GM15510 (cell line): ENCODE results near the gene GNA12.

Source experiments
- POLR2A ChIP-seq: IDR thresholded peaks from 3 replicates; pipeline ENCODE4 v1.6.1; 2011; ENCODE audit warnings: borderline replicate concordance; ENCODE audit not compliant: insufficient read length; ENCODE audit errors: extremely low read depth

The GNA12 gene

DNA sequence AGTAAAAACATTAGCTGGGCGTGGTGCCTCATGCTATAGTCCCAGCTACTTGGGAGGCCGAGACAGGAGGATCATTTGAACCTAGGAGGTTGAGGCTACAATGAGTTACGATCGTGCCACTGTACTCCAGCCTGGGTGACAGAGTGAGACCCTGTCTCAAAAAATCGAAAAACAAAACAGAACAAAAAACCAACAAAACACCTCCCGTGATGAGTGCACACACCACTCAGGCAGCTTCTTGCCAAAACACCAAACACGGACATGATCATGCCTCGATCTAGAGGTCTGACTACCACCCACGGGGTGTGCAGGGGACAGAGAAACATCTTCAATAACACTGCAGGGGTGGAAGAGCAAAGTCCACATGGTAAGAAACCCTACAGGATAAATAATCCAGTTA lies 111.7 kb downstream of the GNA12 start:
- TF ChIP-seq POLR2A = no peak

DNA sequence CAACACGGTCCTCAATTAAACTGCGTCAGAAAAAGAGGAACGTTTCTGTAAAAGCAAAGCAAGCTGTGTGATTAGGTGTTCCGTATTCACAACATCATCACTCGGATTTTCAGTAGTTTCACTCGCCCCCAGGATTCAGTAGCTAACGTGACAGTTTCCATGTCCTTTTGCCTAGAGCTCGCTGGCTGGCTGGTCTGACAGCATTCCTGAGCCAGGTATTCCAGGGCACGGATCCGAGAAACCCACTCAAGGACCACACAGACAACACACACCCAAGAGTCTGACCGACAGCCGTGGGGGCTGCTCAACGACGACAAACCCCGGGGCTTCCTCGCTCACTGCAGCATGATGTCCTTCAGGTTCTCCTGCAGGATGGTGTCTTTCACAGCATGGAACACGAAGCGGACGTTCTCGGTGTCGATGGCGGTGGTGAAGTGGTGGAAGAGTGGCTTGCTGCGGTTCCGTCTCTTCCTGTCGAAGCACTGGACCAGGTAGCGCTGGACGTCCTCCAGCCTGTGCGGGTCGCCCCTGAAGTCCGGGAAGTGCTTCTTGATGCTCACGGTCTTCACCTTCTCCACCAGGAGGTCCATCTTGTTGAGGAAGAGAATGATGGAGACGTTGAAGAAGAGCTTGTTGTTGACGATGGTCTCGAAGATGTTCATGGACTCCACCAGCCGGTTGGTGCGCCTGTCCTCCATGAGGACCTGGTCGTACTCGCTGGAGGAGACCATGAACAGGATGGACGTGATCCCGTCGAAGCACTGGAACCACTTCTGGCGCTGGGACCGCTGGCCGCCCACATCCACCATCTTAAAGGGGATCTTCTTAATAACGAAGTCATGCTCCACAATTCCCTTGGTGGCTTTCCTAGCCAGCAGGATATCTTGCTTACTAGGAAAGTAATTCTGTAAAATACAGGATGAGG lies 113.0 kb downstream of the GNA12 start:
- no peak for TF ChIP-seq POLR2A

DNA sequence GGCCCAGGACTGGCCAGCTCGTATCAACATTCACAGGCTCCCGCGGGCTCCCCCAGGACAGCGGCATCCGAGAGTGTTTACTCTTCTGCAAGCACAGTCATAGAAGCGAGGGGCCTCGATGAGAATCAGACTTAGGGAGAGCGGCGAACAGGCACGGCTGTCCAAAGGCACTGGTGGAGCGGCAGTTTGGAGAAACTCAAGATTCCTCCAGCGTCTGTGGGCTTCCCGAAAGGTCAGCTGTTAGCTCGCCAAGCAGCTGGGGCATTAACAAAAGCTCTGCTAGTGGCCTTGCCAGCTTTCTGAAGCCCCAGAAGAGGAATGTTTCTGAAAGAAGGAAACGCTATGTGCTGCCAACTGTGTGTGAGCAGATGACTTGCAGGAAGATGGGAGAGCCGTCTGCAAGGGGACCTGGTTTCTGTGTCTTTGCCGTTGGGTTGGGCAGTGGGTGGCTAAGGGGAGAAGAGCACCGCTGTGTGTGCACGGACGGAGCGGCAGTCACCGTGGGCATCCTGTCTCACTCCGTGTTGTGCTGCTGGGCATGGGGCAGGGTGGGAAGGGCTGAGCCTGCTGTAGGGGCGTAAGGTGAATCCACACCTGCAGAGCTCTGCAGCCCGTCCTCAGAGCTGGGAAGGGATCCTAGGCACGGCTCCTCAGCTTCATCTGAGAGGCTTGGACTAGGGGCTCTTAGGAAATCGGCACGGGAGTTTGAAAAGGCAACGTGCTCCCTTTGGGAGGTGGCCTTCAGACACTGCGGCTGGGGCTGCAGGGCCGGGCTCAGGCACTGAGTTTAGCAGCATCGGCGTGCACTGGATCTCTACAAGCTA lies 114.0 kb downstream of the GNA12 start:
- no peak for TF ChIP-seq POLR2A

DNA sequence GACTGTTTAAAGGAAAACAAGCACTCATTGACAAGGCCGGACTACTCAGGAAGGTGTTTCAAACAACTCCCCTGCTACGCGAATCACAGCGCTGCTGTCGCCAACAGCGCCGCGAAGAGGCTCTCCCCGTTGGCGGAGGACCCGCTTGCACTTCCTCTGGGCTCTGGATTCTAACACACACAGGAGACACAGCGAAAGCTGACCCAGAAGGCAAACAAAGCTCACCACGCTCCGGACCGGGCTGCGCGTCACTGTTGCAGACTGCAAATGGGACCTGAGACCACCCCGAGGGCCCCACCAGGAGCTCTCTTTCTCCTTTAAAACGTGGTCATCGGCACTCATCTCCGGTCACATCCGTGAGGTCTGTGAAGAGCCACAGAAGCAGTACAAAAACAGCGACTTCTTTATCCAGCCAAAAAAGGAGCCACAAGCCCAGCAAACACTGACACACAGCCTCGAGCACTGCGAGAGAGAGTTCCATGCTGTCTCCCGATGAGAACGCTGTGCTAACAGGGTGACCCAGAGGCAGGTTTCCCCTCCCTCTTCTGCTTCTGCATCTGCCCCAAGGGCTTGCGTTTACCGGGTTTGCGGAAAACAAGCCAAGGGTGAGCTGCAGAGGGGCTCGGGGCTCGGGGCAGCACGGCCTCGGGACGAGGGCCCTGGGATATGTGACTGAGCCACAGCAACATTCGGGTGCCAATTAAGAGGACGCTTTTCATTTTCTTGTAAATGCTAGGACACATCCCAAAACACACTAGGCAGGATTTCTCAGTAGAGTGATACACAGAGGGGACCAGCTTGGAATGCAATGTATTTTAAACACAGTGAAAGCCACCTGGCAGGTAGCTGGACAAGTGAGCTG lies 114.8 kb downstream of the GNA12 start:
- TF ChIP-seq POLR2A = no peak

DNA sequence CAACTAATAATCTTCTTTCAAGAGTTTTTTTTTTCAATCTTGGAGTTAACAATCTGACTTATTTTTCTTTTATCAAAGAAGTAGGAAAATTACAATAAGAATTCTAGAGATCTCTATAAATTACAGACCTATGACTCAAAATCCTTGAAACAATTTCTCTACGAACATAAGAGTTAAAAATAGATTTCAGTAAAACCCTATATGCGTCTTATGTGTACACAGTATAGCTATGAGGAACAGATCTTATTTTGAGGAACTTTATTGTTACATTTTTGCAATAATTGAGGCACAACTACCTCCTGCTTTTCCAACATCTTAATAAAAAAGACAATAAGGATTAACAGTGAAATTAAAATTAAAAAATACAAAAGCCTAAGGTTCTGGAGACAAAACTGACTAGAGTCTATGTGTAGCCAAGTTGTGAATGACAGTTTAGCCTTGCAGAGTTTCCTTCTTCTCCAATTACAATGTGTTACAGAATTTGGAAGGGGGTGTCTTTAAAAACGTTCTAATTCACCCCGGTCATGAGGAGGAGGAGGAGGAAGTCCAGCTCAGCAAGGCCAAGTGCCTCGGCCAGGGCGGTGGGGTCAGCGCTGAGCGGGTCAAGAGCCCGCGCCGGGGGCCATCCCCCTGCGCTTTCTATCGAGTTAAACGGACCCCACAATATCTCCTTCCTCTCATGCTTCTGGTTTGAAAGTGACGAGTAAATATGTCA lies 115.6 kb downstream of the GNA12 start:
- no peak for TF ChIP-seq POLR2A

DNA sequence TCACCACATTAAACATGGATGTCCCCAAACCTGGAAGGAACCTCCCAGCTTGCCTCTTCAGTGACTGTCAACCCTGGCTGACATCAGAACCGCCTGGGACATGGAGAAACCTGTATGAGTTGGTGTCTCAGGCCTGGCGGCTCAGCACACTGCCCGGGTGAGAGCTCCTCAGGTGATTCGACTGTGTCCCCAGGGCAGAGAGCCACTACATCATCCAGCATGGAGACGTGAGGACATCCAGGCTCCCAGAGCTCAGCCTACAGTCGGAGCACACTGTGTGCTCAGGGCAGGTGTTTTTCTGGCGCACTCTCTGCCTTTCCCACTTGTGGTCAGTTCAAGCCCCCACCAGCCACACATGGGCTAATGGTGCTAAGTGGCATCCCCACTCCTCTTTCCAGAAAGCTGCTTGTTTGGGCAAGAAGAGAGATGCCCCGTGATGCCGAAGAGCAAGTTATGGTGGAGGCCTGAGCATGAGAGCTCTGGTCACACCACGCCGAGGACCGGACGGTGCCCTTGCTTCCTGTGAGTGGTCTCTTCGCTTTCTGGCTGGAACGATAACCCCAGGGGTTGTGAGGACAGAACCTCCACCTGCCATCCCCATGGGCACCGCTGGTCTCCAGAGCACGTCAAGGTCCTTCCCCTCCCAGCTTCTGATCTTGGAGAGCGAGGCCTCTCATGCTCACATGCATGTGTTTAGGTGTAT lies 117.6 kb downstream of the GNA12 start:
- TF ChIP-seq POLR2A = no peak

DNA sequence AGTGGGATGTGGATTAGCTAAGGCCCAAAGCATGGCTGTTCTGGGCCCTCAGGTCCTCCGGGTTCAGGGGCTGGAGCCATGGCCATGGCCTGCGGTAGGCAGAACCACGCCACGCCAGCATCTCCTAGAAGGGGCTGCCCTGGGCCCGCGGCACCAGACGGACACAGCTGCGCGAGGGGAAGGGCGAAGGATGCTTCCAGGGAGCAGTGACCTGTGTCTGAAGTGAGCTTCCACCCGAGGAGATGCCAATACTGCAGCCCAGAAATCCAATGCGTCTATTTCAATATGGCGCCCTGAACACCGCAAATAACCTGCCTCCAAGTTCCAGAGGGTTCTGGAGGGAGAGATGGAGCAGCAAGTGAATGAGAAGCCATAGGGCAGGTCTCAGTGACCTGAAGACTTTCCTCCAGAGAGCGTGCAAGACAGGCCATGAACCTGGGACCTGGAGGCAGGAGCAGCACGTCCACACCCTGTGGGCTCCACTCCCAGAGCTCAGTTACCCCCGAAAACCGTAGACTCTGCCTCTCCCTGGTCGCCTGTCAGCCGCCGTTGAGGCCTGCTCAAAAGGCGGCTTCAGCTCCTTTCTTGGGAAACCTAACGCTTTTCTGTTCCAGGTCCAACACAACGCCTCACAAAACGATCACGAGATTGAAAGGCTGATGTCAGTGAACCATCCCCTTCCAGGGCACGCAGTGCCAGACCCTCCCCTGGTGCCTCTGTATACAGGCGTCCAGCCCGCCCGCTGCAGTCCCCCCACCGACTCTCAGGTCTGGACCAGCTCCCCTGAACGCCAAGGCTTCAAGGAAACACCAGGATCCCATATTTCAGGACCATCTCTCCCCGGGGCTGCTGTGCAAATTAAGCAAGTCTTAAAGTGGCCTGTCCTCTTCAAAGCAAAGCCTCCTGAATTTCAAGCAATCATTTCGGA lies 118.7 kb downstream of the GNA12 start:
- no peak for TF ChIP-seq POLR2A

DNA sequence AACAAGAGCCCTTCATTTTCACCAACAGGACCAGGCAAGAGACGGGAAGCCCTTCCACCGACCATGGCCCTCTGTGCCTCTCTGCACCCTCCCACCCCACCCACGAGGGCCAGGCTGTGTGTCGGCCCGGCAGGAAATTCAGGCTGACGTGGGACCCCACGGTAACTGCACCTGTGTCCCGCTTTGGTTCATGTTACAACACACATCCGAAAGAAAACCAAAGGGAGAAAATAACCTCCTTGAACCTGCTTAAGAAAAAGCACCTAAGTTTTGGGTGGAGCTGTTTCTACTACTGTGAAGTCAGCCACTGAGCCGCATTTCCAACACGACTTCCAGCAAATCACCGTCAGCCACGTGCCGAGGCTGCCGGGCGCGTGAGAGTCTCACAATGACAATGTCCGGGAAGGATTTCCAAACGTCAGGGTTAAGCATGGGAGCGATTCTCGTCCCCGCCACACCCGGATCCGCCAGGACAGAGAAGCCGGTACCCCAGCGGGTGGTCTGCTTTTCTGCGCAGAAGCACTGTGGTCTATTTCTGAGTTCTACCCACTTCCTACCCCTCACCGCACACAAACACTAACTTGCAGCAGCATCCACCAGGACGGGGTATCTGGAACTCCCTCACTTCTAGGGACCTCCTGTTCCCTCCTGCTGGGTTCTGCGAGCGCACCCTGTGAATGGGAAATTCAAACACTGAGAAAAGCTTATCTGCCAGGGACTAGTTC lies 119.5 kb downstream of the GNA12 start:
- TF ChIP-seq POLR2A = no peak

DNA sequence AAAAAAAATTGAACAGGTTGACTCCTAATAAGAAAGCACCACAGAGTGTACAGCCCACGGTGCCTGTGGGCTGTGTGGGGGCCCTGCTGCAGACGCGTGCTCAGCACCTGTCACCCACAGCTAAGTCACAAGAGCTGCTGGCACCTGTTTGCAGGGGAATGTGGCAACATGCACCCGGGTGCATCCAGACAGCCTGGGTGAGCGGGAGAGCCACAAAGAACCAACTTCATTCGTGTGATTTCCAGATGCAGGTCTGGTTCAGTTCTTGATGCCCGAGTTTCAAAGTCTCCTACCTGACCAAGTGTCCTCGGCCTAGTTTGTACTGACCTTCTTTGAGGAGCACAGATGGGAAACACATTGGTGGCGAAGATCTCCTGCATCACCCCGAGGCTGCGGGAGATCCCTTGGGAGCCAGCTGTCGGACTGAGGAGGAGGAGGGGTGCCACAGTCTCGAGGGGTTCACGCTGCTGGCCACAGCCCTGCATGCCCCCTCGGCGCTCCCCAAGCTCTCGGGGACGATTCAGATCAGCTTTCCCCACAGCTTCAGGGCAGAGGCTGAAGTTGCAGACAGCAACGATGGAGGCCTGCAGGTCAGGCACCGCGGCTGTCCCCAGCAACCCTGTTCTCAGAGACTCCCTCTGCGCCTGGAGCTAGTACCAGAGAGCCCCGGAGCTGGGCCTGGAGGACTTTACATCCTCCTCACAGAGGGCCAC lies 120.8 kb downstream of the GNA12 start:
- TF ChIP-seq POLR2A = no peak

DNA sequence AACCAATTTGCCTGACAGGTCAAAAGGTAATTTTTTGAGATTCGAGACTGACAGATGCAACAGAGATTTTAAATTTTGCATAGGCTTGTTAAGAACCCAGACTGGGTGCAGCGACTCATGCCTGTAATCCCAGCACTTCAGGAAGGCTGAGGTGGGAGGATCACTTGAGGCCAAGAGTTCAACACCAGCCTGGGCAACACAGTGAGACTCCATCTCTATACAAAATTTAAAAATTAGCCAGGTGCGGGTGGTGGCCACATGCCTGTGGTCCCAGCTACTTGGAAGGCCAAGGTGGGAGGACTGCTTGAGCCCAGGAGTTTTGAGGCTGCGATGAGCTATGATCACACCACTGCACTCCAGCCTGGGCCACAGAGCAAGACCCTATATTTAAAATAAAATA lies 121.5 kb downstream of the GNA12 start:
- TF ChIP-seq POLR2A = no peak

DNA sequence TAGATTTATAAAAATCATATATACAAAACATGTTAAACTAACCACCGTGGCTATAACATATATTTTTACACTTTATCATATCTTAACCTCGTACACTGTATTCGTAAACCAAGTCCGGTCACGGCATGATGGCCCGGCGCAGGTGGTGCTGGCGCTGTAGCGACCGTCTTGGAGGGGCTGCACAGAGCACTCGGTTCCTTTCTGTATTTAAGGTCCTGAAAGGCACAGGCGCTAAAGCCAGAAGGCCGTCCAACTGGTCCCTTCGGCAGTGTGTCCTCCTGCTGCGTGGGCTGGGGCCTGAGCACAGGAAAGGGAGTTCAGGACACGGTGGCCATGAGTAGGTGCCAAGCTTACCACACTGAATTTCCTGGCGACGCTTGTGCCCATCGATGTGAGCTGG lies 122.3 kb downstream of the GNA12 start:
- TF ChIP-seq POLR2A = no peak

DNA sequence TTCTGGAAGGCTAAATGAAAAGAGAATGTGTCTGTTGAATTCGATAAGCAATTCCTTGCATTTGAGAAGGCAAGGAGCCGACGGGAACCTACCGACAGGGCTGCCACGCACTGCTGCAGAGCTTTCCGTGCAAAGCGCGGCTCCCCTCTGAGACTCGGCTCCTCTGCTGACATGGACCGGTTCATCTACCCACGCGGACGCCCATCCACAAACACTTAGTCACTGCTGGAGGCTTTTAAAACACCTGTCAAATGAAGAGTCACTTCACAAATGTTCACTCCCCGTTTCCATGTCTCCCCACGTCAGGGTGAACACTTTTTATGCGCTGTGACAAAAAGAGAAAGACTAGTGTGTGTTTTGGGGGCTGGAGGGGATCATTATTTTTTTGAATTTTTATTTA lies 124.1 kb downstream of the GNA12 start:
- no peak for TF ChIP-seq POLR2A

DNA sequence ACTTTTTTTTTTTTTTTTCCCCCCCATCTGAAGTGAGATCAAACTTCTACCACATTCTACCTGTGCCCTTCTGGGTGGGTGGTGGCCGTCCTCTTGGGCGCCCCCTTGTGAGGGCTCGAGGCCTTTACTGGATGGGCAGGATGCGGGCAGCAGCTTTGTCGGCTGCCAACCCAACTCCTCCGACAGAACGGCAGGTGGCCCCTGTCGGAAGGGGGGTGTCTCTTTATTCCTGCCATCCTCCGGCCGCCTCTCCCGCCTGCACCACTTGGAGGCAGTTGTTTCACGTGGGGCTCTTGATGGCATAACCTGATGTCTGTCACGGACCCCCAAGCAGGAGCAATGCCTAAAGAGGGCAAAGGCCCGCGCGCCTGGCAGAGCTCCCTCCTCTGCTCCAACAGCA lies 125.1 kb downstream of the GNA12 start:
- TF ChIP-seq POLR2A = no peak
